A549 (cell line): ENCODE results near the gene PLA2G2C. TPM values are rescaled to one million over a fixed set of nuclear protein-coding genes. Genes with fewer than 3 reads are reported as not detected.
"Not testable (repeated sequence)": the region's sequence is repeated elsewhere in the genome, so short reads cannot be mapped to it uniquely, and the experiment has no call there.

Experiments used
- ATAC-seq, 2 experiments: fragments of 200-7000 bp in 1 of 2; fragments of >200 bp in 1 of 2; cut with Nextera tagmentation in 1 of 2; cut with Tn5 transposase in 1 of 2; 3 replicates each; pipeline versions ENCODE4 v1.8.0 to v1.9.1; 2018 to 2020; ENCODE audit warnings: mild to moderate bottlenecking in 1 of 2, moderate library complexity in 1 of 2
- CTCF ChIA-PET: fragments of 300-600 bp; sonication (Branson Sonifier 250); formaldehyde crosslinking; extraction: SDS; loops from one replicate; lab custom pipeline; 2021; ENCODE audit warnings: antibody characterized with exemption, inconsistent platforms; lab: Yijun Ruan, JAX
- POLR2A ChIA-PET: fragments of 350-600 bp; formaldehyde crosslinking; extraction: SDS; loops from one replicate; lab custom pipeline; 2021; ENCODE audit warnings: antibody characterized with exemption, inconsistent platforms; lab: Yijun Ruan, JAX
- DNase-seq, 2 experiments: peaks; one replicate each; pipeline versions ENCODE4 v3.0.0 to v3.0.0-alpha.2; 2011 to 2016; ENCODE audit warnings: low read depth in 1 of 2, low spot score in 1 of 2
- FAIRE-seq: peaks from 2 replicates; lab custom pipeline; 2011; peaks lifted over from hg19 to GRCh38; lab: Jason Lieb, UNC
- H3K27ac ChIP-seq, 2 experiments: fragments of >200 bp; sonication (Bioruptor Twin); formaldehyde crosslinking; 3 replicates each; pipeline ENCODE4 v1.5.1; 2016 to 2017
- H3K4me1 ChIP-seq: fragments of >200 bp; sonication (Bioruptor Twin); formaldehyde crosslinking; 3 replicates; pipeline ENCODE4 v1.6.1; 2016
- H3K4me2 ChIP-seq: fragments of >200 bp; sonication (Bioruptor Twin); formaldehyde crosslinking; 3 replicates; pipeline ENCODE4 v1.6.1; 2016
- H3K4me3 ChIP-seq: fragments of >200 bp; sonication (Bioruptor Twin); formaldehyde crosslinking; 3 replicates; pipeline ENCODE4 v1.5.1; 2016
- H3K9me3 ChIP-seq: fragments of >200 bp; sonication (Bioruptor Twin); formaldehyde crosslinking; 3 replicates; pipeline ENCODE4 v1.6.1; 2016
- CBX8 ChIP-seq: fragments of 200-600 bp; sonication (generic); IDR thresholded peaks from 2 replicates; pipeline ENCODE4 v1.6.1; 2016
- CEBPB ChIP-seq, 2 experiments: fragments of >200 bp in 1 of 2; sonication (Bioruptor Twin) in 1 of 2; formaldehyde crosslinking in 1 of 2; IDR thresholded peaks; 2 replicates each; pipeline ENCODE4 v1.6.1; 2012 to 2016
- EHMT2 ChIP-seq: fragments of 200-600 bp; sonication (generic); IDR thresholded peaks from 2 replicates; pipeline ENCODE4 v1.6.1; 2016; ENCODE audit warnings: antibody characterized with exemption, low read depth, mild to moderate bottlenecking, moderate library complexity
- EP300 ChIP-seq, 2 experiments: fragments of >200 bp; sonication (Bioruptor Twin); formaldehyde crosslinking; IDR thresholded peaks; 2 replicates in 1 of 2; 3 replicates in 1 of 2; pipeline ENCODE4 v1.6.1; 2016 to 2017
- FOSB ChIP-seq: fragments of 250-450 bp; sonication (Bioruptor Pico); IDR thresholded peaks from 2 replicates; pipeline ENCODE4 v1.5.0; 2020; ENCODE audit warnings: mild to moderate bottlenecking, moderate library complexity
- GATA3 ChIP-seq: IDR thresholded peaks from 2 replicates; pipeline ENCODE4 v1.6.1; 2012; ENCODE audit warnings: borderline replicate concordance
- HOXB5 ChIP-seq: fragments of 250-450 bp; sonication (Bioruptor Pico); IDR thresholded peaks from 2 replicates; pipeline ENCODE4 v1.5.0; 2020; ENCODE audit warnings: mild to moderate bottlenecking, moderate library complexity
- JUNB ChIP-seq: fragments of >200 bp; sonication (Bioruptor Twin); formaldehyde crosslinking; IDR thresholded peaks from 2 replicates; pipeline ENCODE4 v1.6.1; 2016
- MYC ChIP-seq: IDR thresholded peaks from 2 replicates; pipeline ENCODE4 v1.6.1; 2012; ENCODE audit warnings: mild to moderate bottlenecking, inconsistent platforms, low read length, improper control_type of control experiment, borderline replicate concordance
- NR3C1 ChIP-seq: fragments of >200 bp; sonication (Bioruptor Twin); formaldehyde crosslinking; IDR thresholded peaks from 3 replicates; pipeline ENCODE4 v1.6.1; 2017
- PHF8 ChIP-seq: fragments of 200-600 bp; sonication (generic); IDR thresholded peaks from 2 replicates; pipeline ENCODE4 v1.6.1; 2016; ENCODE audit warnings: low read depth, mild to moderate bottlenecking, antibody characterized with exemption, moderate library complexity, borderline replicate concordance
- RAD21 ChIP-seq, 2 experiments: fragments of >200 bp in 1 of 2; sonication (Bioruptor Twin) in 1 of 2; formaldehyde crosslinking in 1 of 2; IDR thresholded peaks in 1 of 2; conservative IDR thresholded peaks in 1 of 2; 2 replicates in 1 of 2; 3 replicates in 1 of 2; pipeline ENCODE4 v1.6.1; 2012 to 2018; ENCODE audit warnings: inconsistent platforms in 1 of 2
- RFX5 ChIP-seq: fragments of 450-650 bp; IDR thresholded peaks from 2 replicates; pipeline ENCODE4 v1.7.1; 2014; ENCODE audit warnings: antibody characterized with exemption, mild to moderate bottlenecking, moderate library complexity
- SMC3 ChIP-seq: fragments of >200 bp; sonication (Bioruptor Twin); formaldehyde crosslinking; IDR thresholded peaks from 3 replicates; pipeline ENCODE4 v1.6.1; 2018; ENCODE audit warnings: inconsistent platforms
- ZNF302 ChIP-seq: fragments of 250-450 bp; sonication (Bioruptor Pico); IDR thresholded peaks from 2 replicates; pipeline ENCODE4 v1.9.0; 2021; ENCODE audit warnings: inconsistent platforms, mild to moderate bottlenecking, moderate library complexity
- WGBS: methylation state at CpG from one replicate; pipeline ENCODE4 v1.1.6; 2017; ENCODE audit errors: missing lambda C conversion rate; 5-methylcytosine and 5-hydroxymethylcytosine counted together
- polyA plus RNA-seq, 4 experiments: library from polyadenylated mRNA; depleted of rRNA in 3 of 4; stranded (reverse); fragments of >200 nt; fragmentation: RNase III in 1 of 4; extraction: RNeasy Plus Mini Kit Qiagen cat#74134 plus additional on column Dnase treatment in 1 of 4; gene quantifications; 2 replicates in 3 of 4; 3 replicates in 1 of 4; pipeline ENCODE4 v1.2.3, GENCODE V29; 2011 to 2017
- TF ChIP-seq, protein P1 (sequence below): fragments of >200 bp; sonication (Bioruptor Twin); formaldehyde crosslinking; IDR thresholded peaks from 3 replicates; pipeline ENCODE4 v1.5.1; 2016
- TF ChIP-seq, protein P2 (sequence below): fragments of 200-600 bp; sonication (generic); IDR thresholded peaks from 2 replicates; pipeline ENCODE4 v1.6.1; 2016; ENCODE audit warnings: antibody characterized with exemption, mild to moderate bottlenecking, moderate library complexity
- TF ChIP-seq, protein P3 (sequence below): IDR thresholded peaks from 2 replicates; pipeline ENCODE4 v1.6.1; 2012

The PLA2G2C gene
- polyA plus RNA-seq, 2 of the 4 experiments (the other 2 are of a cell fraction), result not detected

DNA sequence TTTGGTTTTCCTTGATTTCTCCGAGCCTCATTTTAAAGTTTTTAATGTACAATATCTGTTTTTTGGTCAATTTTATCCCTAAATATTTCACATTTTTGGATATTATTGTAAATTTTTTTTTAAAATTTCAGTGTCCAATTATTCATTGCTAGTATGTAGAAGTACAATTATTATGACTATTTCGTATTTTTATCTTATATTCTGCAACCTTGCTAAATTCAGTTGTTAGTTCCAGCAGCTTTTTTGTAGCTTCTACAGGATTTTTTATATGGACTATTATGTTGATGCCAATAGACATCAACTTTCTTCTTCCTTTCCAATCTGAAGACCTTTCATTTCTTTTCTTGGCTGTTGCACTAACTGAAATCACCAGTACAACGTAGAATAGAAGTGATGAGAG, 51.3 kb downstream of the PLA2G2C start:
- CTCF ChIA-PET, result no interaction called here
- H3K4me3 ChIP-seq, result no peak overlapping the region
- no peak for FAIRE-seq
- no peak for TF ChIP-seq FOSB (CRISPR knock-in tag)
- no peak for TF ChIP-seq EP300 (IDR thresholded peaks at IDR 0.05)
- TF ChIP-seq, protein P1, sequence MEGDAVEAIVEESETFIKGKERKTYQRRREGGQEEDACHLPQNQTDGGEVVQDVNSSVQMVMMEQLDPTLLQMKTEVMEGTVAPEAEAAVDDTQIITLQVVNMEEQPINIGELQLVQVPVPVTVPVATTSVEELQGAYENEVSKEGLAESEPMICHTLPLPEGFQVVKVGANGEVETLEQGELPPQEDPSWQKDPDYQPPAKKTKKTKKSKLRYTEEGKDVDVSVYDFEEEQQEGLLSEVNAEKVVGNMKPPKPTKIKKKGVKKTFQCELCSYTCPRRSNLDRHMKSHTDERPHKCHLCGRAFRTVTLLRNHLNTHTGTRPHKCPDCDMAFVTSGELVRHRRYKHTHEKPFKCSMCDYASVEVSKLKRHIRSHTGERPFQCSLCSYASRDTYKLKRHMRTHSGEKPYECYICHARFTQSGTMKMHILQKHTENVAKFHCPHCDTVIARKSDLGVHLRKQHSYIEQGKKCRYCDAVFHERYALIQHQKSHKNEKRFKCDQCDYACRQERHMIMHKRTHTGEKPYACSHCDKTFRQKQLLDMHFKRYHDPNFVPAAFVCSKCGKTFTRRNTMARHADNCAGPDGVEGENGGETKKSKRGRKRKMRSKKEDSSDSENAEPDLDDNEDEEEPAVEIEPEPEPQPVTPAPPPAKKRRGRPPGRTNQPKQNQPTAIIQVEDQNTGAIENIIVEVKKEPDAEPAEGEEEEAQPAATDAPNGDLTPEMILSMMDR, result no peak
- no peak for TF ChIP-seq SMC3
- no peak for TF ChIP-seq MYC
- no peak for TF ChIP-seq JUNB
- no peak for TF ChIP-seq CBX8
- no peak for TF ChIP-seq ZNF302
- TF ChIP-seq RFX5, result no peak
- no peak for TF ChIP-seq GATA3
- no peak for TF ChIP-seq PHF8
- no peak for TF ChIP-seq NR3C1
- TF ChIP-seq RAD21 (conservative IDR thresholded peaks at IDR 0.05 in 1 of 2, IDR thresholded peaks at IDR 0.05 in 1 of 2), result no peak
- TF ChIP-seq EHMT2, result no peak
- TF ChIP-seq, protein P2, sequence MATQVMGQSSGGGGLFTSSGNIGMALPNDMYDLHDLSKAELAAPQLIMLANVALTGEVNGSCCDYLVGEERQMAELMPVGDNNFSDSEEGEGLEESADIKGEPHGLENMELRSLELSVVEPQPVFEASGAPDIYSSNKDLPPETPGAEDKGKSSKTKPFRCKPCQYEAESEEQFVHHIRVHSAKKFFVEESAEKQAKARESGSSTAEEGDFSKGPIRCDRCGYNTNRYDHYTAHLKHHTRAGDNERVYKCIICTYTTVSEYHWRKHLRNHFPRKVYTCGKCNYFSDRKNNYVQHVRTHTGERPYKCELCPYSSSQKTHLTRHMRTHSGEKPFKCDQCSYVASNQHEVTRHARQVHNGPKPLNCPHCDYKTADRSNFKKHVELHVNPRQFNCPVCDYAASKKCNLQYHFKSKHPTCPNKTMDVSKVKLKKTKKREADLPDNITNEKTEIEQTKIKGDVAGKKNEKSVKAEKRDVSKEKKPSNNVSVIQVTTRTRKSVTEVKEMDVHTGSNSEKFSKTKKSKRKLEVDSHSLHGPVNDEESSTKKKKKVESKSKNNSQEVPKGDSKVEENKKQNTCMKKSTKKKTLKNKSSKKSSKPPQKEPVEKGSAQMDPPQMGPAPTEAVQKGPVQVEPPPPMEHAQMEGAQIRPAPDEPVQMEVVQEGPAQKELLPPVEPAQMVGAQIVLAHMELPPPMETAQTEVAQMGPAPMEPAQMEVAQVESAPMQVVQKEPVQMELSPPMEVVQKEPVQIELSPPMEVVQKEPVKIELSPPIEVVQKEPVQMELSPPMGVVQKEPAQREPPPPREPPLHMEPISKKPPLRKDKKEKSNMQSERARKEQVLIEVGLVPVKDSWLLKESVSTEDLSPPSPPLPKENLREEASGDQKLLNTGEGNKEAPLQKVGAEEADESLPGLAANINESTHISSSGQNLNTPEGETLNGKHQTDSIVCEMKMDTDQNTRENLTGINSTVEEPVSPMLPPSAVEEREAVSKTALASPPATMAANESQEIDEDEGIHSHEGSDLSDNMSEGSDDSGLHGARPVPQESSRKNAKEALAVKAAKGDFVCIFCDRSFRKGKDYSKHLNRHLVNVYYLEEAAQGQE, result no peak
- no peak for TF ChIP-seq CEBPB (IDR thresholded peaks at IDR 0.05)
- TF ChIP-seq, protein P3, sequence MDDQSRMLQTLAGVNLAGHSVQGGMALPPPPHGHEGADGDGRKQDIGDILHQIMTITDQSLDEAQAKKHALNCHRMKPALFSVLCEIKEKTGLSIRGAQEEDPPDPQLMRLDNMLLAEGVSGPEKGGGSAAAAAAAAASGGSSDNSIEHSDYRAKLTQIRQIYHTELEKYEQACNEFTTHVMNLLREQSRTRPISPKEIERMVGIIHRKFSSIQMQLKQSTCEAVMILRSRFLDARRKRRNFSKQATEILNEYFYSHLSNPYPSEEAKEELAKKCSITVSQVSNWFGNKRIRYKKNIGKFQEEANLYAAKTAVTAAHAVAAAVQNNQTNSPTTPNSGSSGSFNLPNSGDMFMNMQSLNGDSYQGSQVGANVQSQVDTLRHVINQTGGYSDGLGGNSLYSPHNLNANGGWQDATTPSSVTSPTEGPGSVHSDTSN, result no peak
- no peak for TF ChIP-seq HOXB5 (CRISPR knock-in tag)
- no peak for DNase-seq
- POLR2A ChIA-PET, result no interaction called here
- no peak overlapping the region for H3K27ac ChIP-seq
- ATAC-seq, result no peak
- H3K4me2 ChIP-seq, result no peak overlapping the region
- 49% methylated on average over 3 of the region's 3 CpGs for WGBS
- no peaks in the 10 kb centered on the region for H3K9me3 ChIP-seq
- H3K4me1 ChIP-seq, result no peaks in the 10 kb centered on the region

DNA sequence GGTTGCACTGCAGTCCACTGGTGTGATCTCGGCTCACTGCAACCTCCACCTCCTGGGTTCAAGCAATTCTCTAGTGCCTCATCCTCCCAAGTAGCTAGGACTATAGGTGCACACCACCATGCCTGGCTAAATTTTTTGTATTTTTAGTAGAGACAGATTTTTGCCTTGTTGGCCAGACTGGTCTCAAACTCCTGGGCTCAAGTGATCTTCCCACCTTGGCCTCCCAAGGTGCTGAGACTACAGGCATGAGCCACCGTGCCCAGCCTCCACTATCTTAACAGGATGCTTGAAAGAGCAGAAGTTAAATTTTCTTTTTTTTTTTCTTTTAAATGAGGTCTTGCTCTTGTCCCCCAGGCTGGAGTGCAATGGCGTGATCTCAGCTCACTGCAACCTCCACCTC, 55.8 kb downstream of the PLA2G2C start:
- H3K4me2 ChIP-seq, POLR2A ChIA-PET, ATAC-seq, DNase-seq, H3K4me1 ChIP-seq, H3K27ac ChIP-seq, H3K4me3 ChIP-seq, H3K9me3 ChIP-seq, FAIRE-seq: not testable (repeated sequence)
- CTCF ChIA-PET, result interaction anchor here (1.4 to 2.4 kb wide), 2 partner anchors 21 to 22 kb away, joined by 3 to 7 read pairs; no protein-coding TSS in a partner anchor
- 36% methylated on average over 3 of the region's 3 CpGs for WGBS
